ENCODE results near the gene CEP72. TPM values are rescaled to one million over a fixed set of nuclear protein-coding genes. Genes with fewer than 3 reads are reported as not detected.
A peak's percentile ranks its signal among the peaks of the same experiment; 100 is the strongest.
"Not testable (repeated sequence)": the region's sequence is repeated elsewhere in the genome, so short reads cannot be mapped to it uniquely, and the experiment has no call there.

CEP72 gene
- total RNA-seq, 1 donor from 2014 or later, result 27.2 TPM

- Mint-ChIP-seq H3K27me3 (ENCODE audit: low read depth) (peaks cover 2% of the 10 kb centered on the region), H3K4me1 (no peaks in the 10 kb centered on the region), H3K9me3 (no peaks in the 10 kb centered on the region), H3K36me3 (ENCODE audit: low read depth) (peaks cover 2% of the 10 kb centered on the region), H3K4me3 (no peak overlapping the region), H3K27ac (ENCODE audit: unreplicated experiment) (no peak overlapping the region)
- TF ChIP-seq CTCF (conservative IDR thresholded peaks at IDR 0.05), result no peak
- no peak for DNase-seq (ENCODE audit: low read depth, low spot score)
Observed at GRCh38 chr5:691817-692528, 79.8 kb downstream of the CEP72 start.

GRCh38 chr5:692529-693041 lies 80.4 kb downstream of the CEP72 start:
- H3K36me3 Mint-ChIP-seq (ENCODE audit: low read depth); DNase-seq (ENCODE audit: low read depth, low spot score); H3K27me3 Mint-ChIP-seq (ENCODE audit: low read depth); H3K4me3 Mint-ChIP-seq; H3K27ac Mint-ChIP-seq (ENCODE audit: unreplicated experiment); H3K4me1 Mint-ChIP-seq; H3K9me3 Mint-ChIP-seq: not testable (repeated sequence)

- peaks cover 14% of the 10 kb centered on the region for H3K27me3 Mint-ChIP-seq (ENCODE audit: low read depth)
- H3K4me3 Mint-ChIP-seq; H3K9me3 Mint-ChIP-seq; H3K4me1 Mint-ChIP-seq; H3K27ac Mint-ChIP-seq (ENCODE audit: unreplicated experiment); H3K36me3 Mint-ChIP-seq (ENCODE audit: low read depth): not testable (repeated sequence)
- peak; percentile 64 for DNase-seq (ENCODE audit: low read depth, low spot score)
Observed at GRCh38 chr5:693271-694041, 81.3 kb downstream of the CEP72 start, which contains the start of gene TPPP. Gene TPPP, minus strand, starts transcription at chr5:693352. Its CDS starts 15,292 bp downstream, at chr5:678060.

GRCh38 chr5:694042-694431 lies 81.9 kb downstream of the CEP72 start:
- H3K36me3 Mint-ChIP-seq (ENCODE audit: low read depth); H3K4me1 Mint-ChIP-seq; H3K4me3 Mint-ChIP-seq; H3K9me3 Mint-ChIP-seq; DNase-seq (ENCODE audit: low read depth, low spot score); H3K27ac Mint-ChIP-seq (ENCODE audit: unreplicated experiment): not testable (repeated sequence)
- H3K27me3 Mint-ChIP-seq (ENCODE audit: low read depth), result peaks cover 20% of the 10 kb centered on the region

- H3K9me3 Mint-ChIP-seq, result peaks cover 10% of the 10 kb centered on the region
- H3K27me3 Mint-ChIP-seq (ENCODE audit: low read depth), result peaks cover 31% of the 10 kb centered on the region
- H3K4me1 Mint-ChIP-seq; H3K4me3 Mint-ChIP-seq; H3K36me3 Mint-ChIP-seq (ENCODE audit: low read depth); DNase-seq (ENCODE audit: low read depth, low spot score); H3K27ac Mint-ChIP-seq (ENCODE audit: unreplicated experiment): not testable (repeated sequence)
Observed at GRCh38 chr5:695475-695874, 83.3 kb downstream of the CEP72 start.

GRCh38 chr5:696191-696590 lies 84.1 kb downstream of the CEP72 start:
- Mint-ChIP-seq H3K27me3 (ENCODE audit: low read depth) (peaks cover 38% of the 10 kb centered on the region), H3K9me3 (peaks cover 10% of the 10 kb centered on the region)
- not testable (repeated sequence) for H3K4me1 Mint-ChIP-seq; DNase-seq (ENCODE audit: low read depth, low spot score); H3K4me3 Mint-ChIP-seq; H3K27ac Mint-ChIP-seq (ENCODE audit: unreplicated experiment); H3K36me3 Mint-ChIP-seq (ENCODE audit: low read depth)

- Mint-ChIP-seq H3K27me3 (ENCODE audit: low read depth) (peaks cover 46% of the 10 kb centered on the region), H3K9me3 (peaks cover 10% of the 10 kb centered on the region)
- H3K4me1 Mint-ChIP-seq; H3K27ac Mint-ChIP-seq (ENCODE audit: unreplicated experiment); H3K4me3 Mint-ChIP-seq; DNase-seq (ENCODE audit: low read depth, low spot score); H3K36me3 Mint-ChIP-seq (ENCODE audit: low read depth): not testable (repeated sequence)
Observed at GRCh38 chr5:696753-697702, 84.9 kb downstream of the CEP72 start.

Other genes starting within 250 kb of the CEP72 start
- gene EXOC3, start 169.2 kb upstream of the CEP72 start, total RNA-seq, result 56.0 and 61.3 TPM in 2 replicates
- 1.5 and 1.7 TPM in 2 replicates for gene SLC9A3, start 87.9 kb upstream of the CEP72 start, total RNA-seq
- gene TPPP, start 81.0 kb downstream of the CEP72 start, total RNA-seq, result 2.6 and 2.7 TPM in 2 replicates
- gene ZDHHC11B, start 172.4 kb downstream of the CEP72 start, total RNA-seq, result 3.0 and 3.5 TPM in 2 replicates
- 14.5 and 17.2 TPM in 2 replicates for gene ZDHHC11, start 238.6 kb downstream of the CEP72 start, total RNA-seq